ENCODE data around the gene LUC7L3. TPM values are rescaled to one million over a fixed set of nuclear protein-coding genes. Genes with fewer than 3 reads are reported as not detected.
A peak's percentile ranks its signal among the peaks of the same experiment; 100 is the strongest.

LUC7L3 gene
- total RNA-seq, 1 experiment from 2014 or later = 108 TPM

- no peaks in the 10 kb centered on the region for H3K27me3 Mint-ChIP-seq (ENCODE audit: insufficient read depth, unreplicated experiment)
- CTCF ChIA-PET = interaction anchor here (0.9 to 2.9 kb wide), 7 partner anchors 9 to 49 kb away, joined by 3 to 12 read pairs (median 4); no protein-coding TSS in a partner anchor
- intact Hi-C loops (cut with micrococcal nuclease) = no loop called here
- POLR2A ChIA-PET = interaction anchor here (1.0 to 8.7 kb wide), 3 partner anchors 10 to 38 kb away, joined by 3 to 87 read pairs (median 28); partner anchors contain the start of gene ABCC3
- H3K36me3 Mint-ChIP-seq (ENCODE audit: insufficient read depth, unreplicated experiment) = peaks cover 53% of the 10 kb centered on the region
- no peak overlapping the region for H3K4me3 Mint-ChIP-seq (ENCODE audit: unreplicated experiment)
- H3K27ac Mint-ChIP-seq (ENCODE audit: low read depth, unreplicated experiment) = no peak overlapping the region
- H3K4me1 Mint-ChIP-seq (ENCODE audit: insufficient read depth, unreplicated experiment) = peaks cover 36% of the 10 kb centered on the region
- BruUV-seq (replicated peaks) = no TSS peak
- no peak for TF ChIP-seq CTCF (IDR thresholded peaks at IDR 0.05; ENCODE audit: unreplicated experiment)
- DNase-seq (ENCODE audit: unreplicated experiment) = no peak
- no peaks in the 10 kb centered on the region for H3K9me3 Mint-ChIP-seq (ENCODE audit: unreplicated experiment)
Observed at GRCh38 chr17:50675190-50675589, 44.2 kb upstream of the LUC7L3 start.

GRCh38 chr17:50675627-50676026, 43.8 kb upstream of the LUC7L3 start:
- peaks cover 35% of the 10 kb centered on the region for H3K4me1 Mint-ChIP-seq (ENCODE audit: insufficient read depth, unreplicated experiment)
- H3K4me3 Mint-ChIP-seq (ENCODE audit: unreplicated experiment) = no peak overlapping the region

GRCh38 chr17:50676065-50676975, 43.1 kb upstream of the LUC7L3 start:
- Mint-ChIP-seq H3K4me1 (ENCODE audit: insufficient read depth, unreplicated experiment) (peaks cover 33% of the 10 kb centered on the region), H3K27me3 (ENCODE audit: insufficient read depth, unreplicated experiment) (no peaks in the 10 kb centered on the region), H3K9me3 (ENCODE audit: unreplicated experiment) (no peaks in the 10 kb centered on the region), H3K4me3 (ENCODE audit: unreplicated experiment) (no peak overlapping the region), H3K27ac (ENCODE audit: low read depth, unreplicated experiment) (no peak overlapping the region), H3K36me3 (ENCODE audit: insufficient read depth, unreplicated experiment) (peaks cover 62% of the 10 kb centered on the region)
- no TSS peak for BruUV-seq (replicated peaks)
- intact Hi-C loops (cut with micrococcal nuclease) = no loop called here
- TF ChIP-seq CTCF (IDR thresholded peaks at IDR 0.05; ENCODE audit: unreplicated experiment) = no peak
- POLR2A ChIA-PET = interaction anchor here (1.0 to 8.7 kb wide), 3 partner anchors 9 to 39 kb away, joined by 3 to 87 read pairs (median 28); partner anchors contain the start of gene ABCC3
- DNase-seq (ENCODE audit: unreplicated experiment) = no peak
- CTCF ChIA-PET = interaction anchor here (0.6 to 1.2 kb wide), 5 partner anchors 15 to 61 kb away, joined by 3 to 4 read pairs (median 3); no protein-coding TSS in a partner anchor

More at GRCh38 chr17:50675627-50676026, 43.8 kb upstream of the LUC7L3 start:
- TF ChIP-seq CTCF (IDR thresholded peaks at IDR 0.05; ENCODE audit: unreplicated experiment) = no peak
- CTCF ChIA-PET = interaction anchor here (0.9 to 2.9 kb wide), 4 partner anchors 9 to 50 kb away, joined by 4 to 12 read pairs (median 4); no protein-coding TSS in a partner anchor
- intact Hi-C loops (cut with micrococcal nuclease) = no loop called here
- Mint-ChIP-seq H3K27ac (ENCODE audit: low read depth, unreplicated experiment) (no peak overlapping the region), H3K9me3 (ENCODE audit: unreplicated experiment) (no peaks in the 10 kb centered on the region), H3K27me3 (ENCODE audit: insufficient read depth, unreplicated experiment) (no peaks in the 10 kb centered on the region), H3K36me3 (ENCODE audit: insufficient read depth, unreplicated experiment) (peaks cover 55% of the 10 kb centered on the region)
- POLR2A ChIA-PET = interaction anchor here (1.0 to 8.7 kb wide), 3 partner anchors 10 to 39 kb away, joined by 3 to 87 read pairs (median 28); partner anchors contain the start of gene ABCC3
- TSS peak; percentile 32 for BruUV-seq (replicated peaks)
- DNase-seq (ENCODE audit: unreplicated experiment) = no peak

- no peak overlapping the region for H3K4me3 Mint-ChIP-seq (ENCODE audit: unreplicated experiment)
- intact Hi-C loops (cut with micrococcal nuclease) = no loop called here
- ChIA-PET POLR2A (interaction anchor here (1.3 to 1.6 kb wide), 2 partner anchors 14 to 39 kb away, joined by 3 to 5 read pairs; no protein-coding TSS in a partner anchor), CTCF (interaction anchor here (0.6 to 9.0 kb wide), 4 partner anchors 11 to 211 kb away, joined by 3 to 118 read pairs (median 3); partner anchors contain the start of gene ABCC3)
- H3K27me3 Mint-ChIP-seq (ENCODE audit: insufficient read depth, unreplicated experiment) = no peaks in the 10 kb centered on the region
- H3K9me3 Mint-ChIP-seq (ENCODE audit: unreplicated experiment) = no peaks in the 10 kb centered on the region
- peaks cover 25% of the 10 kb centered on the region for H3K4me1 Mint-ChIP-seq (ENCODE audit: insufficient read depth, unreplicated experiment)
- H3K27ac Mint-ChIP-seq (ENCODE audit: low read depth, unreplicated experiment) = no peak overlapping the region
- DNase-seq (ENCODE audit: unreplicated experiment) = no peak
- BruUV-seq (replicated peaks) = no TSS peak
- no peak for TF ChIP-seq CTCF (IDR thresholded peaks at IDR 0.05; ENCODE audit: unreplicated experiment)
- H3K36me3 Mint-ChIP-seq (ENCODE audit: insufficient read depth, unreplicated experiment) = peaks cover 73% of the 10 kb centered on the region
Observed at GRCh38 chr17:50677851-50678375, 41.5 kb upstream of the LUC7L3 start.

Data from MCF 10A (cell line).